Measurements from ENCODE around the gene PEAK1. TPM values are rescaled to one million over a fixed set of nuclear protein-coding genes. Genes with fewer than 3 reads are reported as not detected.

PEAK1 gene
- total and polyA plus RNA-seq, 10 of the 15 experiments (the other 5 are each of a cell fraction or from before 2014, with no cell fraction given): 0.62 to 24.2 (median 11.2) TPM

- TF ChIP-seq NKRF (conservative IDR thresholded peaks at IDR 0.05): no peak
- no peak for TF ChIP-seq KLF5 (IDR thresholded peaks at IDR 0.05; ENCODE audit: partially characterized antibody)
- no peak for TF ChIP-seq CREM (IDR thresholded peaks at IDR 0.05; ENCODE audit: low read depth)
Measured at GRCh38 chr15:77291107-77291506, 128.8 kb downstream of the PEAK1 start (continued).

GRCh38 chr15:77287385-77287784, 132.5 kb downstream of the PEAK1 start:
- DNase-seq (ENCODE audit: low read depth, low spot score) (no peak), FAIRE-seq (no peak), ATAC-seq (no peak)
- no peak overlapping the region for H3K4me2 ChIP-seq (ENCODE audit: control insufficient read depth, insufficient read depth)
- H3K9ac ChIP-seq (ENCODE audit: control insufficient read depth, insufficient read depth, low read length): no peak overlapping the region
- H3K27ac ChIP-seq (ENCODE audit: control insufficient read depth, insufficient read depth): no peak overlapping the region
- CTCF ChIA-PET: no interaction called here
- in situ Hi-C loops (cut with MboI) (no loop called here), intact Hi-C loops (cut with micrococcal nuclease; ENCODE audit: unreplicated experiment) (no loop called here)
- no peaks in the 10 kb centered on the region for H3K79me2 ChIP-seq (ENCODE audit: control insufficient read depth, insufficient read depth, low read length)
- BruUV-seq (replicated peaks): no TSS peak
- H3K4me1 ChIP-seq (ENCODE audit: control insufficient read depth, insufficient read depth, low read length): no peaks in the 10 kb centered on the region
- H3K9me3 ChIP-seq (replicated peaks; ENCODE audit: control insufficient read depth, insufficient read depth, low read length): no peaks in the 10 kb centered on the region
- 51% methylated on average over 2 of the region's 2 CpGs for WGBS (ENCODE audit: insufficient coverage, insufficient replicate concordance, low lambda C conversion rate, missing lambda C conversion rate)
- H3K27me3 ChIP-seq (replicated peaks in 1 of 2; ENCODE audit: control insufficient read depth in 2 of 2, insufficient read depth in 2 of 2, low read length in 1 of 2): no peaks in the 10 kb centered on the region
- TF ChIP-seq MTA3 (IDR thresholded peaks at IDR 0.05; ENCODE audit: borderline replicate concordance, low read length): no peak
- no peak for TF ChIP-seq E2F4 (IDR thresholded peaks at IDR 0.05; ENCODE audit: low read depth, low read length)
- no peak for TF ChIP-seq BHLHE40 (IDR thresholded peaks at IDR 0.05; ENCODE audit: borderline replicate concordance in 1 of 2, low read depth in 2 of 2, low read length in 1 of 2)
- TF ChIP-seq FOXM1 (IDR thresholded peaks at IDR 0.05; ENCODE audit: low read depth, low read length): no peak
- no peak for TF ChIP-seq MTA2 (IDR thresholded peaks at IDR 0.05; ENCODE audit: low read depth)
- TF ChIP-seq BRCA1 (IDR thresholded peaks at IDR 0.05; ENCODE audit: low read depth, low read length): no peak
- TF ChIP-seq POLR2AphosphoS2 (IDR thresholded peaks at IDR 0.05; ENCODE audit: low read depth, low read length): no peak
- RAD21 ChIA-PET (ENCODE audit: unreplicated experiment): no interaction called here
- no peaks in the 10 kb centered on the region for H3K36me3 ChIP-seq (ENCODE audit: control insufficient read depth in 2 of 2, insufficient read depth in 2 of 2, low read length in 1 of 2)
- SMC1A ChIA-PET (ENCODE audit: uncharacterized antibody, unreplicated experiment): interaction anchor here (1.1 kb wide), 1 partner anchor 210 kb away, joined by 3 read pairs; no protein-coding TSS in a partner anchor
- no peaks in the 10 kb centered on the region for H4K20me1 ChIP-seq (ENCODE audit: control insufficient read depth, insufficient read depth)
- POLR2A ChIA-PET: no interaction called here
- no peak overlapping the region for H3K4me3 ChIP-seq
- no peak overlapping the region for H2AFZ ChIP-seq (ENCODE audit: control insufficient read depth, low read depth, low read length)

Measured in GM12878 (cell line).